SK-N-MC (cell line): Measurements from ENCODE around the gene CNTN6.

Source experiments
- DNase-seq: peaks from one replicate; pipeline ENCODE4 v3.0.0-alpha.2; 2011; ENCODE audit warnings: low read depth, low spot score
- H3K27ac ChIP-seq: fragments of 200-600 bp; sonication (generic); 2 replicates; pipeline ENCODE4 v1.5.1; 2016; ENCODE audit warnings: mixed run types
- H3K36me3 ChIP-seq: fragments of 200-600 bp; sonication (generic); 2 replicates; pipeline ENCODE4 v1.6.1; 2017; ENCODE audit warnings: antibody characterized with exemption, low read length, mixed read lengths; ENCODE audit not compliant: insufficient read depth
- H3K4me3 ChIP-seq: fragments of 200-600 bp; sonication (generic); 2 replicates; pipeline ENCODE4 v1.5.1; 2016
- H3K9ac ChIP-seq: fragments of 200-600 bp; sonication (generic); 2 replicates; pipeline ENCODE4 v1.8.0; 2017; ENCODE audit warnings: mixed run types, mixed read lengths; ENCODE audit not compliant: insufficient read length
- H3K9me3 ChIP-seq: fragments of 200-600 bp; sonication (generic); 2 replicates; pipeline ENCODE4 v1.6.1; 2017; ENCODE audit warnings: low read depth, mild to moderate bottlenecking, antibody characterized with exemption, low read length, moderate library complexity, mixed read lengths
- EZH2 ChIP-seq: fragments of 200-600 bp; sonication (generic); IDR thresholded peaks from one replicate; pipeline ENCODE4 v1.6.1; 2017; ENCODE audit warnings: antibody characterized with exemption
- FOXP2 ChIP-seq: optimal IDR thresholded peaks from 2 replicates; pipeline ENCODE3; 2011; ENCODE audit warnings: mild to moderate bottlenecking, moderate library complexity; ENCODE audit not compliant: insufficient read depth; ENCODE audit errors: extremely low read length, control extremely low read depth
- POLR2AphosphoS5 ChIP-seq: IDR thresholded peaks from 2 replicates; pipeline ENCODE4 v1.6.1; 2012; ENCODE audit warnings: mild to moderate bottlenecking, low read depth, low read length, borderline replicate concordance

CNTN6 gene

DNA sequence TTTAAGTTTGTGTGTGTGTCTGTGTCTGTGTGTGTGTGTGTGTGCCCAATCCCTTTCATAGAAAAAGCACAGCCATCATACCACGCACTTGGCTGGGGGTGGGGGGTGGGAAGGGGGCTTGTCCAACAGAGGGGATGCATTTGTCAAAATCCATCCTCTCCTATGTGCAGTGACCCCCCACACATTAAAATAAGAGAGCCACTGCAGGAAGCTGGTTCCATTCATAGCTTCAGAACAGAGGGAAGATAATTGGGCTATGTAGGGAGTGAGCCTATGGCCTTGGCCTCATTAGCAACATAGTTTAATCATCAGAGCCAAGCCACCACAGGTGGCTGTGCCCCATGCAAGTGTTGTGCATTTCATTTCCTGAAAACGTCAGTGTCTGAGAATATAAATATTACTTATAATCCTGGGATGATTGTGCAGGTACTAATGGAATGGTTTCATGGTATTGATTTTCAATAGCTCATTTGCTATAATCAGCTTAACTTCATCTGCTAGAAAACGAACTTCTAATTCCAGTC, 330.8 kb downstream of the CNTN6 start:
- Histone ChIP-seq H3K9ac (no peak overlapping the region), H3K4me3 (no peak overlapping the region), H3K27ac (no peak overlapping the region), H3K36me3 (no peaks in the 10 kb centered on the region), H3K9me3 (no peaks in the 10 kb centered on the region)
- no peak for DNase-seq
- TF ChIP-seq EZH2 (no peak), FOXP2 (no peak), POLR2AphosphoS5 (no peak)

DNA sequence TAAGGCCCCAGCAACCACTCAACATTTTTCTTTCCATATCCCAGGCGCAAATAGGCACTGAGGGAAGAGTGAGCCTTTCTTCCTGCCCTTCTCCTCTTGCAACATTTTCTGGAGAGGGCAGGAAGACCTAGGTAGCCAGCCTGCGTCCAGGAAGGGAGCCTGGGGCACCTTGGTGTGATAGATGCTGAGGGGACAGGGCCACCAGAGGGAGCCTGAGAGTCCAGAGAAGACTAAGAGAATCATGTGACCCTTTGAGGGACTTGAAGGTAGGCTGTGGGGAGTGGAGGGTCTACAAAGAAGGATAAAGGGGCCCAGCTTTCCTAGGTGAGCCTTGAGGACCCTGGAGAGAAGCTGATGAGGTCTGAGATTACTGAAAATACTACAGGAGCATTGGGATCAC, 346.6 kb downstream of the CNTN6 start:
- Histone ChIP-seq H3K9me3 (no peaks in the 10 kb centered on the region), H3K36me3 (no peaks in the 10 kb centered on the region), H3K4me3 (no peak overlapping the region), H3K9ac (no peak overlapping the region), H3K27ac (no peak overlapping the region)
- TF ChIP-seq FOXP2 (no peak), POLR2AphosphoS5 (no peak), EZH2 (no peak)
- DNase-seq: no peak

DNA sequence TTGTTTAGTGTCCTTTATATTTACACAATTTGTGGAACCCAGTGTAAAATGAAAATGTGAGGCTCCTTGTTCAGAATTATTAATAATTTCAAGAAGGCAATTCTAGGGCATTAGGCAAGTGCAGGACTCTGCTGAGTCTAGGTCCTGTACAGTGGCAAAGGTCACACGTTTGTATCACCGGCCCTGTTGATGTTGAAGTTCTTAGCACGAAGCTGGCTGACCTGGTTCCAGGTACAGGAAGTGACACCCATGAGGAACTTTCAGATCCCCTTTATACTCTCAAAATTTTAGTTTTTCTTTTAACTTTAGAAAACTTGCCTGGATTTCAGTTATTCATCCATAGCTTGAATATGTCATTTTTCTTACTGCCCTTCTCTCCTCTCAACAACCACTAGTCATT, 349.4 kb downstream of the CNTN6 start:
- no peaks in the 10 kb centered on the region for H3K9me3 ChIP-seq
- TF ChIP-seq FOXP2 (no peak), POLR2AphosphoS5 (no peak), EZH2 (no peak)

DNA sequence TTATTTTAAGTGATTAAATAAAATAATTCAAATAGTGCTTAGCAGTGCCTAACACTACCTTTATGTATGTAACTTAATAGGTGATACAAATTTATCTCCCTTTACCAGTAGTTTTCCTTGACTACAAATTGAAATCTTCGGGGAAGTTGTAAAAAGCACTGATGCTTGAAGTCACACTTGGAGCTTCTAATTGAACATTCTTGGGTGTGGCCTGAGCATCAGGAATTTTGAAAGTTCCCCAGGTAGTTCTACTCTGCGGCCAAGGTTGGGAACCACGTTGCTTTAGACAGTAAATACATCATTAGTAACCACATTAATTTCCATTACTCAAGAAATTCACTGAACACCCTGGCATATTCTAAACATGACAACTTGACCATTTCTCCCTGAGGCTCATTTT, 351.4 kb downstream of the CNTN6 start:
- Histone ChIP-seq H3K36me3 (no peaks in the 10 kb centered on the region), H3K9ac (no peak overlapping the region), H3K9me3 (no peaks in the 10 kb centered on the region), H3K4me3 (no peak overlapping the region), H3K27ac (no peak overlapping the region)
- DNase-seq: no peak
- TF ChIP-seq EZH2: no peak
- no peak for TF ChIP-seq FOXP2
- TF ChIP-seq POLR2AphosphoS5: no peak

More for the DNA sequence above, 349.4 kb downstream of the CNTN6 start:
- no peak overlapping the region for H3K9ac ChIP-seq
- DNase-seq: no peak
- no peaks in the 10 kb centered on the region for H3K36me3 ChIP-seq
- H3K4me3 ChIP-seq: no peak overlapping the region
- no peak overlapping the region for H3K27ac ChIP-seq

DNA sequence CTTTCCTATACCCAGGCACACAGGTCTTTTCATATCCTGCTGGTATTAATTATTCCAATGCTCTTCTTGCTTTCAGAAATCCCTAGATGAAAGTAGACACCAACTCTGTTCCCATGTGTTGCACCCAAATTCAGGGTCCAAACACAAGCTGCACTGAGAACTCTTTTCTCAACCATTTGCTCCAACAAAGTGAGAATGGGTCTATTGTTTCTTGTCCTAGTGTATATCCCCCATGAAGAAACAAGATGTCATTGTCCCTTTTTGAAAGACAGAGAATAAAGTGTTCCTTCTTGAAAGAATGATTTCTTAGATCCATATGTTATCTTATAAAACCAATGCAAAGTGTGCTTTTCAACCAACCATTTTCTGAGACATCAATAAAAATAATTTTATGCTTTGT, 353.7 kb downstream of the CNTN6 start:
- TF ChIP-seq POLR2AphosphoS5: no peak
- no peak for TF ChIP-seq FOXP2
- no peak for TF ChIP-seq EZH2
- H3K9me3 ChIP-seq: no peaks in the 10 kb centered on the region
- DNase-seq: no peak

DNA sequence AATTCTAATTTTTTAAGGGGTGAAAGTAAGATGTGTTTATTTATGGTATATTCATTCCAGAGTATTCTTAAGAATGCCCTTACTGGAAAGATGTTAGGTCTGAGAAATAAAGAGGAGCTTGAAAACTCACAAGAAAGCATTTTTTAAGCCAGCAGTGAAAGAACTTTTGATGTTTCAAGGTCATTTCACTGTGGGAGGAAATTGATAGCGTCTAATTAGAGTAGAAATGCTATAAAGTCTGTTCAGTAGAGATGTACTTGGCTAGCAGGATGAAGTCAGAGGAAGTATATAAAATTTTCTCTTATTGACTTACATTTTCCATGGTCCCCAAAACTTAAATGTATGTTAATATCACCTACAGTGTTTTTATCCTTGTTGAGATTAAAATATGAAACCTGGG, 354.6 kb downstream of the CNTN6 start:
- no peak overlapping the region for H3K4me3 ChIP-seq
- TF ChIP-seq POLR2AphosphoS5 (no peak; the same call in 1 of the 2 replicates), EZH2 (no peak)

More for the DNA sequence above, 353.7 kb downstream of the CNTN6 start:
- H3K36me3 ChIP-seq: no peaks in the 10 kb centered on the region
- H3K27ac ChIP-seq: no peak overlapping the region
- H3K9ac ChIP-seq: no peak overlapping the region
- H3K4me3 ChIP-seq: no peak overlapping the region

DNA sequence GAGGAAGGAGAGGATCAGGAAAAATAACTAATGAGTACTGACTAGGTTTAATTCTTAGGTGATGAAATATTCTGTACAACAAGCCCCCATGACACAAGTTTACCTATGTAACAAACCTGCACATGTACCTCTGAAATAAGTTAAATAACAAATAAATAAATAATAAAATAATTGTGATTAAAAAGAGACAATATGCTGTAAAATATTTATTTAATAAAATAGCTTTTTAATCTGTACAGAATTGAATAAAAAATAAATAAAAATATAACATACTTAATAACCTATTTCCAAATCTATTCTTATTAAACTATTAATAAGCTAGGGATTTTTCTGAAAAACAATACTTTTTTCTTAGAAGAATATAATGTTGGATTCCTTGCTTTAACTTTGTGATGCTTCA, 355.6 kb downstream of the CNTN6 start:
- Histone ChIP-seq H3K9ac (no peak overlapping the region), H3K36me3 (no peaks in the 10 kb centered on the region), H3K4me3 (no peak overlapping the region), H3K9me3 (no peaks in the 10 kb centered on the region), H3K27ac (no peak overlapping the region)
- TF ChIP-seq FOXP2 (no peak), POLR2AphosphoS5 (no peak)
- DNase-seq: no peak

More for the DNA sequence above, 354.6 kb downstream of the CNTN6 start:
- DNase-seq: no peak
- H3K36me3 ChIP-seq: no peaks in the 10 kb centered on the region
- H3K9me3 ChIP-seq: no peaks in the 10 kb centered on the region
- H3K27ac ChIP-seq: no peak overlapping the region
- no peak overlapping the region for H3K9ac ChIP-seq
